IMR-90 (cell line): Measurements from ENCODE around the gene RASL10B. TPM values are rescaled to one million over a fixed set of nuclear protein-coding genes. Genes with fewer than 3 reads are reported as not detected.

Experiments used
- ATAC-seq: fragments of 200-7000 bp; cut with Tn5 transposase; 2 replicates; pipeline ENCODE4 v1.9.1; 2020; ENCODE audit warnings: low read depth, mild to moderate bottlenecking, moderate library complexity
- BruUV-seq: library from RNA; stranded (reverse); fragments of 400-500 nt; replicated peaks from 2 replicates; lab custom pipeline; 2021; lab: Mats Ljungman, UMichigan
- CTCF ChIA-PET: fragments of 300-600 bp; formaldehyde crosslinking; extraction: SDS; loops from one replicate; lab custom pipeline; 2021; ENCODE audit warnings: antibody characterized with exemption; lab: Yijun Ruan, JAX
- POLR2A ChIA-PET: fragments of 300-600 bp; sonication (Branson Sonifier 250); formaldehyde crosslinking; loops from one replicate; lab custom pipeline; 2022; ENCODE audit warnings: antibody characterized with exemption; ENCODE audit not compliant: unreplicated experiment; lab: Charles Lee
- DNase-seq: peaks from one replicate; pipeline ENCODE4 v3.0.0; 2013
- H2AFZ ChIP-seq: replicated peaks from 2 replicates; pipeline ENCODE3; 2013; ENCODE audit warnings: low read length, mild to moderate bottlenecking; ENCODE audit not compliant: poor library complexity
- H2AK5ac ChIP-seq: 2 replicates; pipeline ENCODE4 v1.6.1; 2013; ENCODE audit warnings: low read depth, low read length, inconsistent platforms
- H2AK9ac ChIP-seq: replicated peaks from 2 replicates; pipeline ENCODE3; 2013; ENCODE audit warnings: mild to moderate bottlenecking, low read depth, low read length, moderate library complexity; ENCODE audit not compliant: poor library complexity
- H2BK120ac ChIP-seq: 2 replicates; pipeline ENCODE4 v1.6.1; 2013; ENCODE audit warnings: low read depth, low read length, inconsistent platforms
- H2BK15ac ChIP-seq: 3 replicates; pipeline ENCODE4 v1.6.1; 2013; ENCODE audit warnings: low read depth, low read length, inconsistent platforms
- H2BK20ac ChIP-seq: 2 replicates; pipeline ENCODE4 v1.6.1; 2013; ENCODE audit warnings: low read depth, mild to moderate bottlenecking, inconsistent platforms, low read length, moderate library complexity
- H2BK5ac ChIP-seq: 2 replicates; pipeline ENCODE4 v1.6.1; 2013; ENCODE audit warnings: mild to moderate bottlenecking, low read depth, low read length, inconsistent platforms; ENCODE audit not compliant: poor library complexity, severe bottlenecking
- H3K14ac ChIP-seq: replicated peaks from 2 replicates; pipeline ENCODE4 v1.6.1; 2013; ENCODE audit warnings: low read depth, low read length, inconsistent platforms
- H3K18ac ChIP-seq: 2 replicates; pipeline ENCODE4 v1.6.1; 2013; ENCODE audit warnings: low read depth, low read length, control low read depth
- H3K23ac ChIP-seq: 2 replicates; pipeline ENCODE4 v1.6.1; 2013; ENCODE audit warnings: low read depth, low read length, inconsistent platforms
- H3K27ac ChIP-seq: 2 replicates; pipeline ENCODE4 v1.5.1; 2013; ENCODE audit warnings: mild to moderate bottlenecking, control low read depth, low read length; ENCODE audit not compliant: insufficient read depth
- H3K27me3 ChIP-seq: 2 replicates; pipeline ENCODE4 v1.6.1; 2013; ENCODE audit warnings: low read length; ENCODE audit not compliant: control insufficient read depth, insufficient read depth
- H3K36me3 ChIP-seq: 2 replicates; pipeline ENCODE4 v1.6.1; 2013; ENCODE audit warnings: low read length, mixed read lengths; ENCODE audit not compliant: control insufficient read depth, insufficient read depth
- H3K4ac ChIP-seq: 2 replicates; pipeline ENCODE4 v1.6.1; 2013; ENCODE audit warnings: low read depth, low read length, inconsistent platforms
- H3K4me1 ChIP-seq: 2 replicates; pipeline ENCODE4 v1.6.1; 2013; ENCODE audit warnings: low read length, mixed read lengths; ENCODE audit not compliant: control insufficient read depth, insufficient read depth
- H3K4me2 ChIP-seq: 2 replicates; pipeline ENCODE4 v1.6.1; 2013; ENCODE audit warnings: low read depth, mild to moderate bottlenecking, control low read depth, low read length, moderate library complexity
- H3K4me3 ChIP-seq: 2 replicates; pipeline ENCODE4 v1.5.1; 2013; ENCODE audit warnings: low read depth, mild to moderate bottlenecking, control low read depth, low read length, moderate library complexity; ENCODE audit not compliant: insufficient read depth
- H3K56ac ChIP-seq: 2 replicates; pipeline ENCODE4 v1.6.1; 2013; ENCODE audit warnings: low read length, inconsistent platforms; ENCODE audit not compliant: insufficient read depth; ENCODE audit errors: extremely low read depth
- H3K79me1 ChIP-seq, 2 experiments: 2 replicates each; pipeline ENCODE4 v1.6.1; 2013; ENCODE audit warnings: low read length in 2 of 2, inconsistent platforms in 1 of 2, low read depth in 1 of 2
- H3K9ac ChIP-seq: 2 replicates; pipeline ENCODE4 v1.6.1; 2013; ENCODE audit warnings: low read depth, low read length, control low read depth
- H3K9me1 ChIP-seq: 2 replicates; pipeline ENCODE4 v1.6.1; 2013; ENCODE audit warnings: low read length, inconsistent platforms; ENCODE audit not compliant: insufficient read depth
- H3K9me3 ChIP-seq: 2 replicates; pipeline ENCODE4 v1.6.1; 2013; ENCODE audit warnings: low read length; ENCODE audit not compliant: control insufficient read depth, insufficient read depth
- H4K20me1 ChIP-seq: 2 replicates; pipeline ENCODE4 v1.6.1; 2013; ENCODE audit warnings: low read length, inconsistent platforms; ENCODE audit not compliant: insufficient read depth
- H4K5ac ChIP-seq: 2 replicates; pipeline ENCODE4 v1.6.1; 2013; ENCODE audit warnings: mild to moderate bottlenecking, low read depth, low read length, control low read depth
- H4K8ac ChIP-seq, 2 experiments: 2 replicates each; pipeline ENCODE4 v1.6.1; 2013; ENCODE audit warnings: low read depth in 2 of 2, low read length in 2 of 2, control low read depth in 1 of 2, inconsistent platforms in 1 of 2
- H4K91ac ChIP-seq: 2 replicates; pipeline ENCODE4 v1.6.1; 2013; ENCODE audit warnings: low read depth, low read length, inconsistent platforms; ENCODE audit not compliant: insufficient read depth
- FOS ChIP-seq: fragments of 150-350 bp; IDR thresholded peaks from 2 replicates; pipeline ENCODE4 v1.6.1; 2016; ENCODE audit warnings: low read depth, low read length
- RAD21 ChIP-seq: IDR thresholded peaks from 2 replicates; pipeline ENCODE4 v1.6.1; 2012; ENCODE audit warnings: low read length, improper control_type of control experiment
- RCOR1 ChIP-seq: IDR thresholded peaks from 2 replicates; pipeline ENCODE4 v1.6.1; 2012; ENCODE audit warnings: mild to moderate bottlenecking, low read length, improper control_type of control experiment; ENCODE audit not compliant: insufficient replicate concordance
- WGBS, 2 experiments: methylation state at CpG; one replicate each; pipeline versions ENCODE4 v1.1.5 to v1.1.7; 2013; ENCODE audit warnings: missing lambda C conversion rate in 2 of 2; ENCODE audit not compliant: insufficient read length in 1 of 2; ENCODE audit errors: extremely low coverage in 2 of 2; 5-methylcytosine and 5-hydroxymethylcytosine counted together
- dilution Hi-C: fragments of 300-500 bp; cut with HindIII; formaldehyde crosslinking; loops from one replicate; pipeline ENCODE4 v1.14.3; 2018; ENCODE audit warnings: low sequenced_read_pairs; ENCODE audit not compliant: unreplicated experiment
- in situ Hi-C: fragments of 300-500 bp; cut with MboI; formaldehyde crosslinking; loops from 3 replicates; pipeline ENCODE4 v1.14.3; 2019; ENCODE audit warnings: low sequenced_read_pairs, inconsistent platforms, mixed read lengths
- intact Hi-C: fragments of 100-400 bp; cut with micrococcal nuclease; formaldehyde crosslinking; loops from 2 replicates; pipeline ENCODE4 v1.10.0; 2022
- polyA plus RNA-seq, 3 experiments: library from polyadenylated mRNA; depleted of rRNA; stranded (reverse); fragments of >200 nt; gene quantifications; 2 replicates each; pipeline ENCODE4 v1.2.3, GENCODE V29; 2012; ENCODE audit warnings: low replicate concordance in 1 of 3
- total RNA-seq: library from RNA; depleted of rRNA; stranded (reverse); fragments of >200 nt; gene quantifications from 2 replicates; pipeline ENCODE4 v1.2.3, GENCODE V29; 2012

RASL10B gene
- total and polyA plus RNA-seq, 2 of the 4 experiments (the other 2 are of a cell fraction): 4.1 to 4.7 TPM

GRCh38 chr17:35726953-35727460, 4.4 kb upstream of the RASL10B start:
- ATAC-seq (no peak), DNase-seq (no peak)
- Histone ChIP-seq H3K4me2 (peak overlapping the region; percentile 50), H3K4ac (peak overlapping the region; percentile 73), H3K9me3 (no peaks in the 10 kb centered on the region), H3K27me3 (no peaks in the 10 kb centered on the region), H4K20me1 (peaks cover 13% of the 10 kb centered on the region; the same call in 1 of the 2 replicates), H3K27ac (peak overlapping the region; percentile 90; the same call in 1 of the 2 replicates), H3K36me3 (peaks cover 16% of the 10 kb centered on the region), H4K91ac (no peak overlapping the region), H3K9ac (peak overlapping the region; percentile 56), H3K14ac (peak overlapping the region; percentile 54), H2AK9ac (no peak overlapping the region), H2BK5ac (peak overlapping the region; percentile 15), H3K9me1 (peaks cover 18% of the 10 kb centered on the region), H3K18ac (peak overlapping the region; percentile 49), H2BK20ac (no peak overlapping the region), H2BK120ac (no peak overlapping the region), H3K4me3 (no peak overlapping the region), H4K5ac (peak overlapping the region; percentile 58), H3K79me1 (peaks cover 0 to 24% of the 10 kb centered on the region in 2 experiments; a peak in 2 of 4 replicates), H2AK5ac (peak overlapping the region; percentile 36; the same call in 1 of the 2 replicates), H3K56ac (no peak overlapping the region), H3K4me1 (peaks cover 18% of the 10 kb centered on the region), H2AFZ (no peak overlapping the region), H2BK15ac (no peak overlapping the region), H4K8ac (peak overlapping the region in 1 of 2 experiments; percentile 19; a peak in 1 of 4 replicates), H3K23ac (peak overlapping the region; percentile 28; the same call in 1 of the 2 replicates)
- dilution Hi-C loops (no loop called here), in situ Hi-C loops (loop anchor here (25.0 kb wide), 1 partner anchor 365 kb away; the partner anchor contains the start of gene SLFN11), intact Hi-C loops (no loop called here)
- CTCF ChIA-PET: interaction anchor here (0.6 kb wide), 1 partner anchor 114 kb away, joined by 3 read pairs; no protein-coding TSS in a partner anchor
- POLR2A ChIA-PET: interaction anchor here (0.6 kb wide), 1 partner anchor 80 kb away, joined by 3 read pairs; no protein-coding TSS in a partner anchor
- WGBS, 2 experiments: 100% methylated on average over 2 of the region's 5 CpGs; no CpG with 5 or more reads in 1 of the 2 experiments
- no TSS peak for BruUV-seq
- TF ChIP-seq RCOR1 (no peak), RAD21 (no peak), FOS (no peak)
